UCSD-AML1 (cell line): ENCODE results near the gene ADAM33.

Experiments used
- DNase-seq: peaks from one replicate; lab custom pipeline; 2025; ENCODE audit not compliant: unreplicated experiment; lab: John Stamatoyannopoulos, UW

ADAM33 gene

DNA sequence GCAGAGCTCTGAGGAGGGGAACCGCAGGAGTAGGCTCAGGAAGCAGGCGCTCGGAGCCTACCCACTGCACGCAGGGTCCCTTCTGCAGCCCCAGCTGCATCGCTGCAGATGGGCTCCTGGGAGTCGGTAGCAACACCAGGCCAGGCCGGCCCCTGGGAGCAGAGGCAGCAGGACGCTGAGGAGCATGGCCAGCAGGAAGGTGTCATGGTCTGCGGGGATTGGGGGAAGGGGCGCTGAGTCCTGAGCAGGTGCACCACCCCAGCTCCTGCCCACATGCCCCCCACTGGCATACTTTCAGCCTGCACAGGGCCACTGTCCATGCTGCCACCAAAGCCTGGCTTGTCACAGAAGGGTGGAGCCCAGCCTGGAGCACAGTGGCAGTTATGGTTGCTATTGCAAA is 10.9 kb downstream of the ADAM33 start:
- DNase-seq: no peak

DNA sequence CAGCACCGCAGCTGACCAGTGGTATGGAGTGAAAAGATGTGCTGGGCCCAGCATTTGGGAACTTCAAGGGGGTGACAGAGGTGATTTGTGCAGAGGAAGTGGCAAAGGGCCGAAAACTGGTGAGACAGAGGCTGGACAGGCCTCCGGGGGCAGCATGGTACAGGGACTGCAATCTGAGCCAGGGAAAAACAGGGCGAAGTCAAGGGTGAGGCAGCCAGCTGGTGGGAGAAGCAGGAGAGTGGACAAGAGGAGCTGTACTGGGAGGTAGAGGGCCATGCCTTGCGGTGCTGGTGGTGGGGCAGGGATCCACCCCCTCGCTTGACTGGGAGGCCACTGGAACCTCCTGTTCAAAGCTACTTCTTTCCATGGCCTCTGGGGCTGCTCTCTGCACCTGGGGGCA is 11.3 kb downstream of the ADAM33 start:
- DNase-seq: no peak

DNA sequence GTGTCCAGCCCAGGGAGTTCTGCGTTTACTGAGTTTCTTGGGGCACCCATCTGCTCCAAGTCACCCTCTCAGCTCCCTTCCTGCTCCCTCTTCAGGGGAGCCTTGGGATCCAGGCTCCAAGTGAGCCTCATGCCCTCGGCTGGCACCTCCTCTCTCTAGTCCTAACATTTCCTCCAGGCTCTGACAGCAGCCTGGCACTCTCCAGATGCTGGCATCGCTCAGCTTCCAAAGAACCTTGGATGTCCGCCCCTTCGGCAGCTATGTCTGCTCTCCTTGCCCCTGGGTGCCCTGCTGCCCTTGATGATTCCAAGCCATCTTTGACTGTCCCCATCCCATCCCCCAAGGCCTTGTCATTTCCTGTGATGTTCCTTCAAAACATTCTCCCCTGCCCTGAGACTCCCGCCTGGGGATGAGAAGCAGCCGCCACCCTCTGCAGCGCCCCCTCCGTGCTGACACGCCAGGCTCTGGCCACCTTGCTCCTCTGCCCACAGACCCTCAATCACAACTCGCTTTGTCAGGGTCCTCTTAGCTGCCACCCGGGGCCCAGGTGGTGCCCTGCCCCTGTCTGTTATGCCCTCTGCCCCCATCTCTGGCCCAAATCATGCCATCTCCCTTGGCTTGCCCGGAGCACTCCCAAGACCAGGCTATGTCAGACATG is 12.0 kb downstream of the ADAM33 start:
- no peak for DNase-seq

DNA sequence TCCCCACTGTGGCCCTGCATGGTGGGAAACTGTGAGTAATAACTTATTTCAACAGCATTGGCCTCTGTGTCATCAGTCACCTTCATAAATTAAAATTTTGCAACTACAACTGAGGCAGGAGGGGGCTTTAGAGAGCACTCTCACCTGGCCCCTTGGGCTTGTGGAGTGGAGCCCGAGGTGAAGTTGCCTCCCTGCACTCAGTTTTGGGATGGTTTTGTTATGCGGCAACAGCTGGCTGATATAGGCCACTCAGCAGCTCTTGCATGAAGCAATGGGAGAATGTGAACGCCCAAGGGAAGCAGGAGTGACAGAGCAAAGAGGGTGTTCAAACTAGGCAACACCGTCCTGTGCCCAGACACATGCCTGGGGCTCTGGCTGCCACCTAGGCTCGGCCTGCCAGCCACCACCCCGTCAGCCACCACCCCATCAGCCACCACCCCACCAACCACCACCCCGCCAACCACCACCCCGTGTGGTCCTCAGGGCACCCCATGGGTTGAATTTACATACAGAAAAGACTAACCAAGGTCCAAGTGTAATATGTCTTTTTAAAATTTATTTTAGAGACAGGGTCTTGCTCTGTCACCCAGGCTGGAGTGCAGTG is 14.3 kb downstream of the ADAM33 start:
- DNase-seq: no peak

DNA sequence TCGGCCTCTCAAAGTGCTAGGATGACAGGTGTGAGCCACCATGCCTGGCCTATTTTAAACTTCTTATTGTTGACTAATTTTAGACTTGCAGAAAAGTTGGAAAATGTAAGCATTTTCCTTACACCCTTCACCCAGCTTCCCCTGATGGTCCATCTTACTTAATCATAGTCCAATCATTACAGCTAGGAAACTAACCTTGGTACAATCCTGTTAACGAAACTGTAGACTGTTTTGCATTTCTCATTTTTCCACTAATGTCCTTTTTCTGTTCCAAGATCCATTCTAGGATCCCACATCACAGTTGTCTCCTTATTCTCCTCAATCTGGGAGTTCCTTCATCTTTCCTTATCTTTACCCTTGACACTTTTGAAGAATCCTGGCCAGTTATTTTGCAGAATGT is 18.0 kb downstream of the ADAM33 start:
- DNase-seq: no peak

DNA sequence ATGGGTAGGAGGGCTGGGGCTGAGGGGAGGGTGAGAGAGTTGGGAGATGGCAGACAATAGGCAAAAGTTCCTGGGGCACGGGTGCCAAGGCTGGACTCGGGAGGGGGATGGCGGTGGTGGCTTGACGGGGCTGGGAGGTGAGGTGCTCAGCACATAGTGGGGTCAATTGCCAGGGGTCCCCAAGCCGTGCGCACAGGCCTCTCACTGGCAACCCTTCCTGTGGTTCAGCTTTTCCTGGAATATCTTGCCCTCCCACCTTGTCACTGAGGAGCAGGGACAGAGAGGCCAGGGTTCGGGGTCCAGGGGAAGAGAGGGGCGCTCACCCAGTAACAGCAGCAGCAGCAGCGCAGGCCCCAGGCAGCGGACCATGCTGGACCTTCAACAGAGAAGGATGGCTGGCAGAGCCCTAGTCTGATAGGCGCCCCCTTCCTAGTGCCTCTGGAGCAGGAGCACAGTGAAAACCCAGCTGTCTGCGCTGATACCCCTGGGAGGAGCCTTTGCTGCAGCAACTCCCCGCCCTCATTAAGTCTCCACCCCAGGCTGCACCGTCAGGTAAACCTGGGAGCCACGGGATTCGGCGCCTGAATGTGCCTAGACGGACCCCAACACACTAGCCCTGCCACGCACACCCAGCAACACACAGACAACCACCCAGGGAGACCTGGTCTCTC is 18.6 kb downstream of the ADAM33 start, which contains the start of gene GFRA4:
TSS of gene GFRA4 (minus strand) at position 369 of the 671 bp plus-strand sequence. CDS start at position 369, 0 bp downstream.
- DNase-seq: no peak

DNA sequence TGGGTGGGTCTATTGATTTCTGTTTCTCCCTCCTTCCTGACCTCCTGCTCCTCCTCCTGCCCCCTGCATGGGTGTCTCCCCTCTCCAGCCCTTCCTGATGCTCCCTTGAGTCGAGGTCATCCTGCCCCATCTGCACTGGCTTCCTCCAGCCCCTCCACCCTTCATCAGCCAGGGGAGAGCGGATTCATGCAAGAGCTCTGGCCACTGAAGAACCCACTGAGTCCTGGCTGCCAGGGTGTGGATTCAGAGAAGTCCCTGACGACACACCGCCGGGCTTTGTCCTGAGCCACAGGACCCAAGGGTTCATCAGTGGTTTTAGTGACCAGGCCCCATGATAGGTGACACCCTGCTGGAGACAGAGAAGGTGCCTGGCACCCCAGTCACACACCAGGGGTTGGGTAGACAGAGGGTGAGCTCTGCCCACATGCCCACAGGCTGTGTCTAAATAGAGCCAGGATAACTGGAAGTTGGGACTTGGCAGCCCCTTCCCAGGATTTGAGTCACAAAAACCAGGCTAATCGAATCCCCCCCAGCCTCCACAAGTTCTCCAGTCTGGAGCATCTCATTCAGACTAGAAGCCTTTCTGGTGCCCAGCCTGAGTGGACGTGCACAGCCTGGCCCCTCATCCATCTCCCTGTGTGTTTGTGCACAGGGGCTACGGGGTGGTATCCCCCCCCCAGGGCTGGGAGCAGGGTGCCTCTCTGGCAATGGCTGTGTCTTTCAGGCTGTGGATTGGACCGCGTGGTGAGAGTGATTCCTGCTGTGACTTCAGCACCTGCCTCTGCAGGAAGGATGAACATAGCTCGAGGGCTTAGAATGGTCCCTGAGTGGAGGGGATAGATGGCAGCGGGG is 19.8 kb downstream of the ADAM33 start:
- no peak for DNase-seq

DNA sequence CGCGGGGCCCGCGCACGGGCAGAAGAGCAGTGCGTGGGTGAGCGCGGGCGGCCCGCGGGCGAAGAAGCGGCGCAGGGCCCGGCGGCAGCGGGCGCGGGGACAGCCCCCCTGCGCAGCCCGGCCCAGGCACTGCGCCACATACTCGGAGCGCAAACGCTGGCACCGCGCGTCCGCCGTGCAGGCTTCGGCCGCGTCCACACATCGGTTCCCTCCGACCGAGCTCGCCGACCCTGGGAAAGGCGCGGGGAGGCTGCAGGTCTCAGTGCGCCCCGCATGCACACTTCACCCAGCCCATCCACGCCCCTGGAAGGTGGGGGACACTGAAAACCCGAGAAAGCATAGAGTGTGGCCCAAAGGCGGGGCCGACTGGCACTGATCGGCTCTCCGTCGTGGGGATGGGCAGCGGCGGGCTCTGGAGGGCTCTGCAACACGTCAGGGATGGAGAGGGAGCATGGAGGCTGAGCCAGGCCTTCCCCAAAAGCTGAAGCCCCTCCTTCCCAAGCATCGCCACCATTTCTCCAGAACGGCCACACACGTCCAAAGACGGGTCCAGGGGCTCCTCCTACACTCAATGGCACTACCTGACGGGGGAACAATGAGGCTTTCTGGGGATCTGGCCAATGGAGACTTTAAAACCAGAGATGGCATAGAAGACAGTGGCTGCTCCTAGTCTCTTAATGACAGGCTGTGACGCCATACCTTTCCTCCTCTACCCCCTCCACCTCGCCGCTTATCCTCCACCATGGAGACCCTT is 20.6 kb downstream of the ADAM33 start:
- no peak for DNase-seq

DNA sequence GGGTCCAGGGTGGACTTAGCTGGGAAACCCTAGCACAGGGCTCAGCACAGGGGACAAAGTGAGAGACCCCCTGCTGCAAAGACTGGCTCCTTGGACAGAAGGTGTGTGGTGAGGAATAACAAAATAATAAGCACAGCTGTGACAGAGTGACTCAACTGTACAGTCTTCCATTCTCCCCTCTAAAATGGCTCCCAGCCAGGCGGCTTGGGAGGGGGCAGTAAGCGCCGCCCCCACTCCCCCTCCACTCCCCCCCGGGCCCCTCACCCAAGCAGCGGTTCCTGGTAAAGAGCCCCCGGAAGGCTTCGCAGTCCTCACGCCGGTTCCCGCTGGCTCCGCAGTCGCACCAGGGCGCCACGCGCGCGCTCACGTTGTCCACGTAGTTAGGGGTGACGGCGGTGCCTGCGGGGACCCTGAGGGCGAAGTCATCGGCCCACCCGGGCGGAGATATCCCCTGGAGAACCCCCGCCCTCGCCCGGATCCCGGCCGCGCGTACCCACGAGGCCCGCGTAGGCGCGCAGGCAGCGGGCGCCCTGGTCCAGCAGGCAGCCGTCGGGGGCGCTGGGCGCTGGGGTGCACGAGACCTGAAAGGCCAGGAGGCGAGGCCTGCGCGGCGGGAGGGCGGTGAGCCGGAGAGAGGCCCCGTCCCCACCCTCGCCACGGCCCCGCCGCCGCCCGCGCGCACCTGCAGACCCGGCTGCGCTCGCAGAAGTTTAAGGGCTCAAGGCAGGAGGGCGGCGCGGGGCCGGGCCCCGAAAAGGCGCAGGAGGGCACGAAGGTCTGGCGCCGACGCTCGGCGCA is 21.3 kb downstream of the ADAM33 start:
- no peak for DNase-seq

DNA sequence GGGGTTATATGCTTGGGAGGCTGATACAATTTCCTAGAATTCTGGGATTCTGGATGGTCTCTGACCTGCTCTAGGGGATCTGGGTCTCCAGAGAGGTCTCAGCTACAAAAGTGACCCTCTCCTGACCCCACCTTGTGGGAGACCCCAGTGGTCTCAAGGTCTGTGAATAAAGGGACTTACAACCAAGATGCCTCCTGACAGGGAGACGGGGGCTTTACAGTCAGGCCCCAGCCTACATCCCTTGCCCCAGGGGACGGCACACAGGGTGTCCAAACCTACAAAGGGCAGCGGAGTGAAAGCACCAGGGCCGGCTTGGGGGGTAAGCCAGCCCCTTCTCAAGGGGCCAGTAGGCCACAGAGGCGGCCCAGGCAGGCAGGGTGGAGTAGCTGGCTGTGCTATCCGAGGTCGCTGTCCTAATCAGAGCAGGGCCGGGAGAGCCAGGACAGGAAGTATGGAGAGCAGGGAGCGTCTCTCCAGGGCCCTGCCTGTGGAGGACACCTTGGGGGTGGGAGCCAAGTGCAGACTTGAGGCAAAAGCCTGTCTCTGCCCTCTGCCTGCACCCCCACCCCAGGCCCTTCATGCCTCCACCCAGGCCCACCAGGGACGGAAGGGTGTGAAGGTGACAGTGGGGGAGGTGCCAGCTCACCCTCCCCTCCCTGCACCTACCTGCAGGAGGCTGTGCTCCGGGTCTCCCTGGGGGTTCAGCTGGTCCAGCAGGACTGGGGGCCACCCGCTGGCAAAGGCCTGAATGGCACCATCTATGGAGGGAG is 22.1 kb downstream of the ADAM33 start:
- DNase-seq: no peak

DNA sequence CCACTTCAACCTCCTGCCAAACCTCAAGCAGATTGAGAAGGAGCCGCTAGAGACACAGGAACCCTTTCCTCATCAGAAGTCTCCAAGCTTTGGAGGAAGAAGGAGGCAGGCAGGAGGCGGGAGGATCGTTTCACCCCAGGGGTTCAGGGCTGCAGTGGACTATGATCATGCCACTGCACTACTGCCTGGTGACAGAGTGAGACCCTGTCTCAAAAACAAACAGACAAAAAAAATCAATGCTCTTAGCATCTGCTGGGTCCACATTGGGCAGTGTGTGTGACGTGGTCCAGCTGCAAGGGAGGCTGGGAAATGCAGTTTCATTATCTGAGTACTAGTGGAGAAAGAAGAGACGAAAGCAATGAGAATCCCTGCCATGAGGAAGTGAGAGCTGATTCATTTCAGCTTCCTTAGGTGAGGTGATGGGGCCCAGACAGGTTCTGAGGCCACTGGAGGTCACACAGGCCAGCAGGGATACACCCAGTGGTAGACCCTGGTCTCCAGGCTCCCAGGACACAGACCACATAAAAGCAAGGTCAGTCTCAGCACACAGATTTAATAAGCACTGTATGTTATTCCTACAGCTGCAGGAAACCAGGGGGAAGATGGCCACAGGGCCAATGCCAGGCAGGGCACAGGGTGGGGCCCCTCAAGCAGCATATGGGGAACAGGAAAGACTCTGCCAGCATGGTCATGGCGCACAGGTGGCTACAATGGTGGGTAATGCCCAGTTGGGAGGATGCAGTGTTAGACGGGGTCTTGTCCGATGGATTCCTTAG is 22.9 kb downstream of the ADAM33 start:
- DNase-seq: no peak

DNA sequence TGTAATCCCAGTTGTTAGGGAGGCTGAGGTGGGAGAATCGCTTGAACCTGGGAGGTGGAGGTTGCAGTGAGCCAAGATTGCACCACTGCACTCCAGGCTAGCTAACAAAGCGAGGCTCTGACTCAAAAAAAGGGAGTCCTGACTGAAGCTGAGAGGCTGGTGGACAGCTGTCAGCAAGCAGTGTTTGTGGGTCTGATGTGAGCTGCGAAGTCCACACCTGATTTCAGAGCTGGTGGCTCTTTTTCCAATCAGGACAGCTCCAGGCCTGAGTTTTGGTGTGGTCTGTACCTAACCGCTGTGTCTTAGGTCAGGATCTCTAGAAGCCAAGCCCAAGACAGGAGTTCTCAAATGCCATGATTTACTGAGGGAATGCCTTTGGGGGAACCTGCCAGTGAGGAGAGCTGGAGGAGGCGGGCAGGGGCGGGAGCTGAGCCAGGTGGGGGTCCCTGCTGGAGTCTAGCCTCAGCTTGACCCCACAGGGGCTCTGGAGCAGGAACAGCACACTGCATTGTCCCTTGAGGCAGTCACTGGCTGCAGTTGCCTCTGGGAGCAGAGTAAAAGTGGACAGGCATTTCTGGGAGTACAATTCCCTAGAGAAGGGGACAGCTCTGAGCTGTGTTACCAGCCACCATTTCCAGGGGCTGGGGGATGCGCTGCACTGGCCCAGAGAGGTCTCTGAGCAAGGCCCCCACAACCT is 23.6 kb downstream of the ADAM33 start:
- DNase-seq: no peak

DNA sequence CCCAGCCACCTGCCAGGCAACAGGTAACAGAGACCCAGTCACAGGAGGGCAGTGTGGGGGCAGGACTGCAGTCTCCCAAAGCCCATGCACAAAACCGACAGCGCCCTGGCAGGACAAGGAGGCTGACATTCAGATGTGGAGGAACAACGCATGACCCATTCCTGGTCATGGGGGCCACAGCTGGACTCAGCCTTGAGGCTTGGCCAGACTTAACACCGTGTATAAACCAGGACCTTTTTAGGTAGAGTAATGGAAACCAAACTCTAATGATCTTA is 26.7 kb downstream of the ADAM33 start:
- no peak for DNase-seq

DNA sequence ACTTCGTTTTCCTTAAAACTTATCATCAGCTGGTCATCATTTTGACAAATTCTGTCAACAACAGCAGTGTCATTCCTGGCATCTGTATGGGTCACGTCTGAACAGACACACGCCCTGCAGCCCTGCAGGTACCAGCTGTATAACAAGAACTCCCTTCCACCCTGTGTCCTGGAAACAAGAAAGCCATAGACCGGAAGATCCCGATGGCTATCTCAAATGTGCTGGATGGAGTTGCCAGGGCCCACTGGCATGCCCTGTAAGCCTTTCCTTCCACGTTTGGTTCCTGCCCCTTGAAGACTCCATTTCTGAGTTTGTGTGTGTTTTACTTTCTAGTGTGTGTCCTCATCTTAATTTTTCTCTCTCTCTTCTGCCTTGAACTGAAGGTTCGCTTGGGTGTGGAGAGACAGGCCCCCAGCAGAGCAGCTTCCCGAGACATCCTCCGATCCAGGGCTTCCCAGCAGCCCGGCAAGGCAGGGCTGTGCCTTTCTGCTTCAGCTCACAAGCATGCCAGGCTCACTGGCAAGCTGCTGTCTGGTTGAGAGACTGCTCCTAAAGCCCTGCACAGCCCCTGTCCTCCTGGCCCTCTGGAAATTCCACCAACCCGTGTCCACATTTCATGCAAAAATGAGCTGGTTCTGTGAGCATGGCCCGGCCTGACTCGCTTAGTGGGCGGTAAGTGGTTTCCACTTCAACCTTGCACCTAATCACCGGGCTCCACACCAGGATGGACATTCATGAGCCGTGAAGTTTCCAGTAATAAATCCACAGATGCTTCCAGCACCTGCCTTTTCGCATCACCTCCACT is 27.3 kb downstream of the ADAM33 start:
- no peak for DNase-seq

DNA sequence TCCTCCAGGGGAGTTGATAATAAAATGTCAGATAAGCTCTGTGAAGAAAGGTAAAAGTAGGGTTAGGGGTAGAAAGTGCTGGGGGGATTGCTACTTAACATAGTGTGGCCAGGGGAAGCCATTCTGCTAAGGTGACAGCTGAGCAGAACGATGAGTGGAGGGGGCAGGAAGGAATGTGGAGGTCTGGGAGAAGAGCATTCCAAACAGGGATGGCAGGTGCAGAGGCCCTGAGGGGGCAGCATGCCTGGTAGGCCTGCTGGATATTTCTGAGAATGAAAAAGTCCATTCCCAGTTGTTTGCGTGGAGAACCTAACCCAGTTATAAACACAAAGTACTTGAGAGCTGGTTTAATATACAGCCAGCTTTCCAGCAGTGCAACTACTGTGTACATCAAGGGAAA is 27.9 kb downstream of the ADAM33 start:
- no peak for DNase-seq

DNA sequence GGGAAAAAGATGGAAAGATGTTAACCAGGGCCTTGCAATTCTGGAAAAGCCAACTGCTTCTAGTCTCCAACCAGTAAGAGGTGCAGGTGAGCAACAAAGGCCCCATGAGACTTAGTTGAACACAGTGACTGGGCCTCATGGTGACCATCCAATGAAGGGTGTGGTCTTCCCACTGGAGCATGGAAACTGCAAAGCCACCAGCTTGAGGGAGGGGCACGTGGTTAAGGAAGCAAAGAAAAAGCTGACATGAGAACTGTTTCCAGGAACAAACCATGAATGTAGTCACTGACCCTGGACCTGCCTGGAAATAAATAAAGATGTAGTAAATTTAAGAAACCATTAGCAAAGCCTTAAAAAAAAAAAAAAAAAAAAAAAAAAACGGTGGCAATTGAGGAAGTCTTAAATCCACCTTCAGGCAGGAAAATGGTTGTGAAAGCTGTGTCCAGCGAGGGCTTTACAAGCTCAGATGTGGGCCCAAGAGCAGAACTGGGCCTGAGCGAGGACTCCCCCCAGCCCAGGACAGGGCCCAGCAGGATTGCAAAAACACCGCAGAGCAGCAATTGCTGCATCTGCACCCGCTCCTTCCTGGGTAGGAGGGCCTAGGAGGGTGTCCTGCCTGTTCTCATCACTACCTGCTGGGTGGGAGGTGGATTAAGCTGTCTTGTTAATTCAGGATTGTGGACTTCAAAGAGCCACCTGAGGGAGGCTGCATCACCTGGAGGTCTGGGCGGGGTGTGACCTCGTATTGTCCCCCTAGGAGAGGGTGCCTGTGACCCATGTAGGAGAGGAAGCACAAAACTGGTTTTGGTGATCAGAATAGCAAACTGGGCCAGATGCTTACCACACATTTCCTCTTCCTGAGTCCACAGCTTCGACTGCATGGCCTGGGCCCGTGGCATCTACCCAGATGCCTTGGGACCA is 28.9 kb downstream of the ADAM33 start:
- peak; percentile 45 for DNase-seq
